ENCODE measurements around the gene PRKCA. TPM values are rescaled to one million over a fixed set of nuclear protein-coding genes. Genes with fewer than 3 reads are reported as not detected.
A peak's percentile ranks its signal among the peaks of the same experiment; 100 is the strongest.

The PRKCA gene
- total and polyA plus RNA-seq, 10 of the 15 experiments (the other 5 are each of a cell fraction or from before 2014, with no cell fraction given), result 0.11 to 14.6 (median 0.72) TPM

- TF ChIP-seq ZBTB4 (CRISPR knock-in tag; IDR thresholded peaks at IDR 0.05), result no peak
- peak; percentile 77 for TF ChIP-seq ATF7 (IDR thresholded peaks at IDR 0.05; ENCODE audit: low read depth)
- TF ChIP-seq HDGF (IDR thresholded peaks at IDR 0.05), result 0 out of 2 replicates have a peak, but pooled peaks have one; percentile 27
- TF ChIP-seq NBN (IDR thresholded peaks at IDR 0.05), result peak; percentile 43; the same call in 1 of the 2 replicates
- TF ChIP-seq CTCF (IDR thresholded peaks at IDR 0.05 in 2 of 3, conservative IDR thresholded peaks at IDR 0.05 in 1 of 3; ENCODE audit: control insufficient read depth in 2 of 3, extremely low read depth in 1 of 3, insufficient read depth in 1 of 3, low read depth in 3 of 3, low read length in 3 of 3), result peak; percentile 61 to 87 (median 84)
- 0 out of 2 replicates have a peak, but pooled peaks have one; percentile 4 for TF ChIP-seq ZNF384 (IDR thresholded peaks at IDR 0.05; ENCODE audit: borderline replicate concordance, low read depth, low read length)
- peak; percentile 89 for TF ChIP-seq RAD21 (IDR thresholded peaks at IDR 0.05; ENCODE audit: insufficient read depth, low read depth, low read length)
Measured at GRCh38 chr17:66715745-66716156, 413.3 kb downstream of the PRKCA start (continued).

Data from GM12878 (cell line).